H9 (cell line): ENCODE results near the gene PRKACG. TPM values are rescaled to one million over a fixed set of nuclear protein-coding genes. Genes with fewer than 3 reads are reported as not detected.

Experiments used
- DNase-seq: peaks from one replicate; pipeline ENCODE4 v3.0.0-alpha.2; 2017
- H2AFZ ChIP-seq: one replicate; pipeline ENCODE4 v1.6.1; 2013; ENCODE audit warnings: mild to moderate bottlenecking, low read length, control low read depth, moderate library complexity
- H2AK5ac ChIP-seq: 2 replicates; pipeline ENCODE4 v1.6.1; 2013; ENCODE audit warnings: low read length, control low read depth, mixed read lengths; ENCODE audit not compliant: insufficient read length
- H2BK120ac ChIP-seq: one replicate; pipeline ENCODE4 v1.6.1; 2013; ENCODE audit warnings: low read depth, mild to moderate bottlenecking, low read length, control low read depth, inconsistent platforms; ENCODE audit not compliant: poor library complexity, severe bottlenecking
- H2BK12ac ChIP-seq: 2 replicates; pipeline ENCODE4 v1.6.1; 2013; ENCODE audit warnings: low read length, control low read depth, mixed read lengths, low read depth; ENCODE audit not compliant: insufficient read length
- H2BK15ac ChIP-seq: 2 replicates; pipeline ENCODE4 v1.6.1; 2013; ENCODE audit warnings: low read depth, low read length, control low read depth
- H2BK20ac ChIP-seq: one replicate; pipeline ENCODE4 v1.6.1; 2013; ENCODE audit warnings: low read depth, mild to moderate bottlenecking, low read length, control low read depth, inconsistent platforms; ENCODE audit not compliant: poor library complexity, severe bottlenecking
- H2BK5ac ChIP-seq: 2 replicates; pipeline ENCODE4 v1.6.1; 2013; ENCODE audit warnings: low read length, control low read depth, mixed read lengths; ENCODE audit not compliant: insufficient read length
- H3K14ac ChIP-seq: 2 replicates; pipeline ENCODE4 v1.6.1; 2013; ENCODE audit warnings: low read length, control low read depth; ENCODE audit not compliant: insufficient read depth
- H3K18ac ChIP-seq: 2 replicates; pipeline ENCODE4 v1.6.1; 2013; ENCODE audit warnings: low read depth, mild to moderate bottlenecking, mixed read lengths, low read length, control low read depth; ENCODE audit not compliant: insufficient read length
- H3K23ac ChIP-seq: 2 replicates; pipeline ENCODE4 v1.6.1; 2013; ENCODE audit warnings: low read length, control low read depth, mixed read lengths, low read depth; ENCODE audit not compliant: insufficient read length
- H3K23me2 ChIP-seq: 2 replicates; pipeline ENCODE4 v1.6.1; 2013; ENCODE audit warnings: low read depth, mild to moderate bottlenecking, mixed read lengths, low read length, control low read depth; ENCODE audit not compliant: insufficient read length, poor library complexity, severe bottlenecking
- H3K27ac ChIP-seq: 2 replicates; pipeline ENCODE4 v1.5.1; 2013; ENCODE audit warnings: low read length, control low read depth, mixed read lengths, low read depth; ENCODE audit not compliant: insufficient read length
- H3K27me3 ChIP-seq: 2 replicates; pipeline ENCODE4 v1.6.1; 2013; ENCODE audit warnings: low read length, control low read depth, inconsistent platforms; ENCODE audit not compliant: insufficient read depth
- H3K4ac ChIP-seq: 2 replicates; pipeline ENCODE4 v1.6.1; 2013; ENCODE audit warnings: low read depth, mild to moderate bottlenecking, control low read depth, inconsistent platforms, low read length, moderate library complexity
- H3K4me1 ChIP-seq: 2 replicates; pipeline ENCODE4 v1.6.1; 2013; ENCODE audit warnings: low read length, control low read depth, inconsistent platforms; ENCODE audit not compliant: insufficient read depth
- H3K4me2 ChIP-seq: 2 replicates; pipeline ENCODE4 v1.6.1; 2013; ENCODE audit warnings: low read length, control low read depth, mixed read lengths; ENCODE audit not compliant: insufficient read length, insufficient read depth
- H3K56ac ChIP-seq: 2 replicates; pipeline ENCODE4 v1.6.1; 2013; ENCODE audit warnings: low read depth, mild to moderate bottlenecking, mixed read lengths, low read length, control low read depth; ENCODE audit not compliant: insufficient read length
- H3K79me1 ChIP-seq: 2 replicates; pipeline ENCODE4 v1.6.1; 2013; ENCODE audit warnings: low read depth, mild to moderate bottlenecking, moderate library complexity, low read length, control low read depth, inconsistent platforms; ENCODE audit not compliant: insufficient read depth, poor library complexity, severe bottlenecking
- H3K79me2 ChIP-seq: 2 replicates; pipeline ENCODE4 v1.6.1; 2013; ENCODE audit warnings: low read length, control low read depth, inconsistent platforms; ENCODE audit not compliant: insufficient read depth
- H3K9ac ChIP-seq: 2 replicates; pipeline ENCODE4 v1.6.1; 2013; ENCODE audit warnings: low read length, control low read depth, mixed read lengths; ENCODE audit not compliant: insufficient read length; ENCODE audit errors: extremely low read depth
- H3K9me3 ChIP-seq: one replicate; pipeline ENCODE4 v1.6.1; 2013; ENCODE audit warnings: low read depth, low read length, inconsistent platforms; ENCODE audit not compliant: control insufficient read depth
- H3T11ph ChIP-seq: one replicate; pipeline ENCODE4 v1.6.1; 2013; ENCODE audit warnings: mild to moderate bottlenecking, low read length, control low read depth, inconsistent platforms
- H4K20me1 ChIP-seq: one replicate; pipeline ENCODE4 v1.6.1; 2013; ENCODE audit not compliant: control insufficient read depth, insufficient read length, insufficient read depth
- H4K5ac ChIP-seq: 2 replicates; pipeline ENCODE4 v1.6.1; 2013; ENCODE audit warnings: low read depth, mild to moderate bottlenecking, mixed read lengths, low read length, control low read depth; ENCODE audit not compliant: insufficient read length
- H4K8ac ChIP-seq: replicated peaks from 2 replicates; pipeline ENCODE4 v1.6.1; 2013; ENCODE audit warnings: low read length, control low read depth, mixed read lengths, low read depth; ENCODE audit not compliant: insufficient read length
- H4K91ac ChIP-seq: 2 replicates; pipeline ENCODE4 v1.6.1; 2013; ENCODE audit warnings: low read depth, mild to moderate bottlenecking, moderate library complexity, mixed read lengths, low read length, control low read depth; ENCODE audit not compliant: insufficient read length
- H3K27ac Mint-ChIP-seq, 3 experiments: 2 replicates in 2 of 3; 3 replicates in 1 of 3; pipeline ENCODE4 v1.8.0; 2020 to 2021; ENCODE audit warnings: mixed read lengths in 3 of 3, mild to moderate bottlenecking in 1 of 3, moderate library complexity in 1 of 3
- H3K27me3 Mint-ChIP-seq: 2 replicates; pipeline ENCODE4 v1.8.0; 2021; ENCODE audit warnings: low read depth, mild to moderate bottlenecking, moderate library complexity, mixed read lengths
- H3K36me3 Mint-ChIP-seq, 3 experiments: 2 replicates in 2 of 3; 3 replicates in 1 of 3; pipeline ENCODE4 v1.8.0; 2020 to 2021; ENCODE audit warnings: low read depth in 3 of 3, mixed read lengths in 3 of 3; ENCODE audit not compliant: insufficient read depth in 1 of 3
- H3K4me1 Mint-ChIP-seq, 2 experiments: 2 replicates each; pipeline ENCODE4 v1.8.0; 2020; ENCODE audit warnings: mixed read lengths in 2 of 2
- H3K4me3 Mint-ChIP-seq, 2 experiments: 2 replicates in 1 of 2; 3 replicates in 1 of 2; pipeline ENCODE4 v1.8.0; 2020 to 2021; ENCODE audit warnings: mild to moderate bottlenecking in 2 of 2, mixed read lengths in 2 of 2, moderate library complexity in 1 of 2
- H3K9me3 Mint-ChIP-seq, 2 experiments: 2 replicates in 1 of 2; 3 replicates in 1 of 2; pipeline ENCODE4 v1.8.0; 2020; ENCODE audit warnings: mild to moderate bottlenecking in 2 of 2, mixed read lengths in 2 of 2, moderate library complexity in 1 of 2
- WGBS: extraction: QIAGEN DNeasy Blood & Tissue Kit; methylation state at CpG from one replicate; pipeline ENCODE4 v1.1.7; 2013; ENCODE audit warnings: missing lambda C conversion rate, low lambda C conversion rate, mixed read lengths; ENCODE audit not compliant: insufficient read length; ENCODE audit errors: extremely low coverage; 5-methylcytosine and 5-hydroxymethylcytosine counted together
- total RNA-seq: library from RNA; stranded (reverse); gene quantifications from 2 replicates; pipeline ENCODE4 v1.2.1, GENCODE V29; 2021
- TF ChIP-seq, protein P1 (sequence below): fragments of 200-600 bp; sonication (generic); conservative IDR thresholded peaks from 3 replicates; pipeline ENCODE4 v1.8.0; 2021; ENCODE audit warnings: antibody characterized with exemption, mild to moderate bottlenecking

Gene PRKACG
- total RNA-seq, 1 experiment from 2014 or later = not detected

- Histone ChIP-seq H3K4me2 (no peak overlapping the region), H3K79me2 (no peaks in the 10 kb centered on the region), H3K27ac (no peak overlapping the region), H2BK120ac (no peak overlapping the region), H2BK15ac (no peak overlapping the region), H3K9ac (no peak overlapping the region), H4K91ac (no peak overlapping the region), H3K4ac (no peak overlapping the region), H4K5ac (no peak overlapping the region), H3K9me3 (no peaks in the 10 kb centered on the region), H3K56ac (no peak overlapping the region), H2BK12ac (no peak overlapping the region), H3K14ac (no peak overlapping the region), H2AK5ac (no peak overlapping the region), H4K8ac (no peak overlapping the region), H3K23me2 (no peaks in the 10 kb centered on the region), H3T11ph (no peak overlapping the region), H2BK20ac (no peak overlapping the region), H3K27me3 (no peaks in the 10 kb centered on the region), H3K4me1 (peaks cover 9% of the 10 kb centered on the region; the same call in 1 of the 2 replicates), H3K79me1 (no peaks in the 10 kb centered on the region), H3K23ac (no peak overlapping the region), H2BK5ac (no peak overlapping the region), H3K18ac (no peak overlapping the region), H4K20me1 (no peaks in the 10 kb centered on the region), H2AFZ (no peak overlapping the region)
- Mint-ChIP-seq H3K4me1 (peaks cover 24 to 27% of the 10 kb centered on the region in 2 experiments), H3K9me3 (peaks cover 8 to 15% of the 10 kb centered on the region in 2 experiments), H3K36me3 (peaks cover 10 to 15% (median 12%) of the 10 kb centered on the region in 3 experiments), H3K4me3 (no peak overlapping the region), H3K27ac (no peak overlapping the region), H3K27me3 (no peaks in the 10 kb centered on the region; the same call in 1 of the 2 replicates)
- no peak for DNase-seq
- WGBS = no CpG with 5 or more reads among the region's 3 CpGs
- TF ChIP-seq, protein P1, sequence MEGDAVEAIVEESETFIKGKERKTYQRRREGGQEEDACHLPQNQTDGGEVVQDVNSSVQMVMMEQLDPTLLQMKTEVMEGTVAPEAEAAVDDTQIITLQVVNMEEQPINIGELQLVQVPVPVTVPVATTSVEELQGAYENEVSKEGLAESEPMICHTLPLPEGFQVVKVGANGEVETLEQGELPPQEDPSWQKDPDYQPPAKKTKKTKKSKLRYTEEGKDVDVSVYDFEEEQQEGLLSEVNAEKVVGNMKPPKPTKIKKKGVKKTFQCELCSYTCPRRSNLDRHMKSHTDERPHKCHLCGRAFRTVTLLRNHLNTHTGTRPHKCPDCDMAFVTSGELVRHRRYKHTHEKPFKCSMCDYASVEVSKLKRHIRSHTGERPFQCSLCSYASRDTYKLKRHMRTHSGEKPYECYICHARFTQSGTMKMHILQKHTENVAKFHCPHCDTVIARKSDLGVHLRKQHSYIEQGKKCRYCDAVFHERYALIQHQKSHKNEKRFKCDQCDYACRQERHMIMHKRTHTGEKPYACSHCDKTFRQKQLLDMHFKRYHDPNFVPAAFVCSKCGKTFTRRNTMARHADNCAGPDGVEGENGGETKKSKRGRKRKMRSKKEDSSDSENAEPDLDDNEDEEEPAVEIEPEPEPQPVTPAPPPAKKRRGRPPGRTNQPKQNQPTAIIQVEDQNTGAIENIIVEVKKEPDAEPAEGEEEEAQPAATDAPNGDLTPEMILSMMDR = no peak
These were observed 35.4 kb downstream of the PRKACG start for GRCh38 chr9:68978501-68978900.
